K562 (cell line): ENCODE measurements around the gene LRRC25. TPM values are rescaled to one million over a fixed set of nuclear protein-coding genes. Genes with fewer than 3 reads are reported as not detected.

Source experiments
- DNMT1 ChIP-seq: fragments of 450-650 bp; IDR thresholded peaks from 2 replicates; pipeline ENCODE4 v1.6.1; 2016; ENCODE audit warnings: antibody characterized with exemption, mild to moderate bottlenecking
- ELF2 ChIP-seq: fragments of 250-450 bp; sonication (Bioruptor Pico); IDR thresholded peaks from 2 replicates; pipeline ENCODE4 v1.5.0; 2021; ENCODE audit warnings: mild to moderate bottlenecking
- ETV5 ChIP-seq: sonication (generic); formaldehyde crosslinking; IDR thresholded peaks from 2 replicates; pipeline ENCODE4 v1.4.0; 2020; ENCODE audit warnings: low read depth, mild to moderate bottlenecking, missing genetic modification reagents
- HOXB6 ChIP-seq: fragments of 250-450 bp; sonication (Bioruptor Pico); IDR thresholded peaks from 2 replicates; pipeline ENCODE4 v1.5.1; 2022; ENCODE audit warnings: mild to moderate bottlenecking, borderline replicate concordance
- KDM2B ChIP-seq: fragments of 250-450 bp; sonication (Bioruptor Pico); IDR thresholded peaks from 2 replicates; pipeline ENCODE4 v1.8.0; 2021; ENCODE audit warnings: mild to moderate bottlenecking, moderate library complexity
- KDM5B ChIP-seq: fragments of 200-600 bp; sonication (generic); IDR thresholded peaks from 2 replicates; pipeline ENCODE4 v1.6.1; 2012; ENCODE audit warnings: low read depth, mild to moderate bottlenecking, moderate library complexity, low read length, control low read depth, inconsistent platforms; ENCODE audit not compliant: insufficient replicate concordance
- NCOA2 ChIP-seq, 2 experiments: fragments of 450-650 bp; IDR thresholded peaks; 2 replicates each; pipeline ENCODE4 v1.6.1; 2018; ENCODE audit warnings: mild to moderate bottlenecking in 2 of 2, moderate library complexity in 1 of 2; ENCODE audit not compliant: partially characterized antibody in 2 of 2
- POLR2AphosphoS5 ChIP-seq: IDR thresholded peaks from 2 replicates; pipeline ENCODE4 v1.6.1; 2011; ENCODE audit warnings: mild to moderate bottlenecking, low read depth, low read length, moderate library complexity; ENCODE audit not compliant: control insufficient read depth, insufficient read depth
- POLR2B ChIP-seq: fragments of 450-650 bp; IDR thresholded peaks from 2 replicates; pipeline ENCODE4 v1.6.1; 2018; ENCODE audit warnings: low read depth; ENCODE audit not compliant: partially characterized antibody
- RAD21 ChIP-seq, 2 experiments: fragments of 250-450 bp in 1 of 2; fragments of 450-650 bp in 1 of 2; sonication (Bioruptor Pico) in 1 of 2; formaldehyde crosslinking in 1 of 2; IDR thresholded peaks in 1 of 2; conservative IDR thresholded peaks in 1 of 2; 2 replicates each; pipeline versions ENCODE4 v1.4.0 to v1.8.0; 2020 to 2022; ENCODE audit warnings: mild to moderate bottlenecking in 2 of 2, moderate library complexity in 1 of 2
- SAFB2 ChIP-seq: fragments of 200-400 bp; formaldehyde crosslinking; IDR thresholded peaks from 2 replicates; pipeline ENCODE4 v1.6.1; 2018; ENCODE audit warnings: borderline replicate concordance, low read length, low read depth, moderate library complexity; ENCODE audit not compliant: severe bottlenecking
- SUPT5H ChIP-seq: fragments of 450-650 bp; IDR thresholded peaks from 2 replicates; pipeline ENCODE4 v1.6.1; 2016
- ZFX ChIP-seq: sonication (generic); formaldehyde crosslinking; IDR thresholded peaks from 2 replicates; pipeline ENCODE4 v1.8.0; 2022; ENCODE audit warnings: mild to moderate bottlenecking, missing genetic modification reagents, moderate library complexity
- ZKSCAN8 ChIP-seq: fragments of 200-800 bp; sonication (Bioruptor generic); IDR thresholded peaks from 2 replicates; pipeline ENCODE4 v1.6.1; 2016; ENCODE audit warnings: missing genetic modification characterization, missing compliant biosample characterization
- ZNF23 ChIP-seq: fragments of 250-450 bp; sonication (Bioruptor Pico); IDR thresholded peaks from 2 replicates; pipeline ENCODE4 v1.4.0; 2020; ENCODE audit warnings: mild to moderate bottlenecking
- ZNF253 ChIP-seq: fragments of 250-450 bp; sonication (Bioruptor Pico); conservative IDR thresholded peaks from 2 replicates; pipeline ENCODE4 v1.6.1; 2021; ENCODE audit warnings: mild to moderate bottlenecking
- ZNF263 ChIP-seq: sonication (generic); formaldehyde crosslinking; IDR thresholded peaks from 2 replicates; pipeline ENCODE4 v1.8.0; 2022; ENCODE audit warnings: mild to moderate bottlenecking, missing genetic modification reagents, borderline replicate concordance
- ZNF785 ChIP-seq: fragments of 250-450 bp; sonication (Bioruptor Pico); IDR thresholded peaks from 2 replicates; pipeline ENCODE4 v1.4.0; 2020; ENCODE audit warnings: mild to moderate bottlenecking
- polyA plus RNA-seq, 8 experiments: library from polyadenylated mRNA; depleted of rRNA in 4 of 8; stranded (reverse) in 5 of 8; unstranded in 3 of 8; fragments of >200 nt; fragmentation: Nextera tagmentation in 2 of 8; fragmentation: Illumina TruSeq in 1 of 8; extraction: Ambion mirVana in 2 of 8; extraction: Trizol in 1 of 8; gene quantifications; 2 replicates each; pipeline versions ENCODE4 v1.2.1 to v1.2.3, GENCODE V29; 2011 to 2014; ENCODE audit warnings: inconsistent platforms in 1 of 8, missing spikeins in 1 of 8
- total RNA-seq, 7 experiments: library from RNA; depleted of rRNA in 6 of 7; stranded (reverse); fragments of >200 nt in 6 of 7; fragmentation: Illumina TruSeq in 2 of 7; extraction: Trizol in 2 of 7; gene quantifications; 2 replicates each; pipeline versions ENCODE4 v1.2.1 to v1.2.3, GENCODE V29; 2011 to 2021; ENCODE audit warnings: low replicate concordance in 1 of 7
- TF ChIP-seq, protein P1 (sequence below): fragments of 450-650 bp; IDR thresholded peaks from 2 replicates; pipeline ENCODE4 v1.6.1; 2016; ENCODE audit warnings: mild to moderate bottlenecking
- TF ChIP-seq, protein P2 (sequence below), 2 experiments: fragments of 450-650 bp; conservative IDR thresholded peaks; 2 replicates each; pipeline ENCODE4 v1.6.1; 2017; ENCODE audit warnings: mild to moderate bottlenecking in 2 of 2, moderate library complexity in 2 of 2
- TF ChIP-seq, protein P3 (sequence below): fragments of 450-650 bp; IDR thresholded peaks from 2 replicates; pipeline ENCODE4 v1.7.0; 2016; ENCODE audit warnings: borderline replicate concordance

LRRC25 gene
- total and polyA plus RNA-seq, 9 of the 15 experiments (the other 6 are each of a cell fraction or from before 2014, with no cell fraction given) = 0.07 to 0.36 (median 0.10) TPM; not detected in 3

- TF ChIP-seq ZKSCAN8 (CRISPR knock-in tag) (0 out of 2 replicates have a peak, but pooled peaks have one; percentile 28), ZNF263 (CRISPR knock-in tag) (no peak), SUPT5H (0 out of 2 replicates have a peak, but pooled peaks have one; percentile 24), HOXB6 (CRISPR knock-in tag) (no peak), ZFX (CRISPR knock-in tag) (no peak), ZNF253 (CRISPR knock-in tag) (no peak), POLR2B (peak; percentile 1), POLR2AphosphoS5 (0 out of 2 replicates have a peak, but pooled peaks have one; percentile 17), ELF2 (CRISPR knock-in tag) (no peak), ETV5 (CRISPR knock-in tag) (0 out of 2 replicates have a peak, but pooled peaks have one; percentile 18), ZNF785 (CRISPR knock-in tag) (no peak), RAD21 (CRISPR knock-in tag; conservative IDR thresholded peaks at IDR 0.05 in 1 of 2, IDR thresholded peaks at IDR 0.05 in 1 of 2) (no peak), NCOA2 (IDR thresholded peaks at IDR 0.05; ENCODE audit: partially characterized antibody in 2 of 2) (no peak), ZNF23 (CRISPR knock-in tag) (no peak), KDM5B (peak; percentile 14), DNMT1 (no peak), SAFB2 (no peak), KDM2B (CRISPR knock-in tag) (no peak)
- TF ChIP-seq, protein P1, sequence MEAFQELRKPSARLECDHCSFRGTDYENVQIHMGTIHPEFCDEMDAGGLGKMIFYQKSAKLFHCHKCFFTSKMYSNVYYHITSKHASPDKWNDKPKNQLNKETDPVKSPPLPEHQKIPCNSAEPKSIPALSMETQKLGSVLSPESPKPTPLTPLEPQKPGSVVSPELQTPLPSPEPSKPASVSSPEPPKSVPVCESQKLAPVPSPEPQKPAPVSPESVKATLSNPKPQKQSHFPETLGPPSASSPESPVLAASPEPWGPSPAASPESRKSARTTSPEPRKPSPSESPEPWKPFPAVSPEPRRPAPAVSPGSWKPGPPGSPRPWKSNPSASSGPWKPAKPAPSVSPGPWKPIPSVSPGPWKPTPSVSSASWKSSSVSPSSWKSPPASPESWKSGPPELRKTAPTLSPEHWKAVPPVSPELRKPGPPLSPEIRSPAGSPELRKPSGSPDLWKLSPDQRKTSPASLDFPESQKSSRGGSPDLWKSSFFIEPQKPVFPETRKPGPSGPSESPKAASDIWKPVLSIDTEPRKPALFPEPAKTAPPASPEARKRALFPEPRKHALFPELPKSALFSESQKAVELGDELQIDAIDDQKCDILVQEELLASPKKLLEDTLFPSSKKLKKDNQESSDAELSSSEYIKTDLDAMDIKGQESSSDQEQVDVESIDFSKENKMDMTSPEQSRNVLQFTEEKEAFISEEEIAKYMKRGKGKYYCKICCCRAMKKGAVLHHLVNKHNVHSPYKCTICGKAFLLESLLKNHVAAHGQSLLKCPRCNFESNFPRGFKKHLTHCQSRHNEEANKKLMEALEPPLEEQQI = peak; percentile 35; the same call in 1 of the 2 replicates
- TF ChIP-seq, protein P2, sequence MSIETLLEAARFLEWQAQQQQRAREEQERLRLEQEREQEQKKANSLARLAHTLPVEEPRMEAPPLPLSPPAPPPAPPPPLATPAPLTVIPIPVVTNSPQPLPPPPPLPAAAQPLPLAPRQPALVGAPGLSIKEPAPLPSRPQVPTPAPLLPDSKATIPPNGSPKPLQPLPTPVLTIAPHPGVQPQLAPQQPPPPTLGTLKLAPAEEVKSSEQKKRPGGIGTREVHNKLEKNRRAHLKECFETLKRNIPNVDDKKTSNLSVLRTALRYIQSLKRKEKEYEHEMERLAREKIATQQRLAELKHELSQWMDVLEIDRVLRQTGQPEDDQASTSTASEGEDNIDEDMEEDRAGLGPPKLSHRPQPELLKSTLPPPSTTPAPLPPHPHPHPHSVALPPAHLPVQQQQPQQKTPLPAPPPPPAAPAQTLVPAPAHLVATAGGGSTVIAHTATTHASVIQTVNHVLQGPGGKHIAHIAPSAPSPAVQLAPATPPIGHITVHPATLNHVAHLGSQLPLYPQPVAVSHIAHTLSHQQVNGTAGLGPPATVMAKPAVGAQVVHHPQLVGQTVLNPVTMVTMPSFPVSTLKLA (conservative IDR thresholded peaks at IDR 0.05) = no peak
- TF ChIP-seq, protein P3, sequence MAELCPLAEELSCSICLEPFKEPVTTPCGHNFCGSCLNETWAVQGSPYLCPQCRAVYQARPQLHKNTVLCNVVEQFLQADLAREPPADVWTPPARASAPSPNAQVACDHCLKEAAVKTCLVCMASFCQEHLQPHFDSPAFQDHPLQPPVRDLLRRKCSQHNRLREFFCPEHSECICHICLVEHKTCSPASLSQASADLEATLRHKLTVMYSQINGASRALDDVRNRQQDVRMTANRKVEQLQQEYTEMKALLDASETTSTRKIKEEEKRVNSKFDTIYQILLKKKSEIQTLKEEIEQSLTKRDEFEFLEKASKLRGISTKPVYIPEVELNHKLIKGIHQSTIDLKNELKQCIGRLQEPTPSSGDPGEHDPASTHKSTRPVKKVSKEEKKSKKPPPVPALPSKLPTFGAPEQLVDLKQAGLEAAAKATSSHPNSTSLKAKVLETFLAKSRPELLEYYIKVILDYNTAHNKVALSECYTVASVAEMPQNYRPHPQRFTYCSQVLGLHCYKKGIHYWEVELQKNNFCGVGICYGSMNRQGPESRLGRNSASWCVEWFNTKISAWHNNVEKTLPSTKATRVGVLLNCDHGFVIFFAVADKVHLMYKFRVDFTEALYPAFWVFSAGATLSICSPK = no peak
Measured at GRCh38 chr19:18389726-18390064, 7.7 kb downstream of the LRRC25 start (continued).
